Stomach (tissue), 9 donors: ENCODE measurements around the gene C1orf21. TPM values are rescaled to one million over a fixed set of nuclear protein-coding genes. Genes with fewer than 3 reads are reported as not detected.

Experiments
- DNase-seq, 2 donors: peaks; one replicate each; pipeline versions ENCODE4 v3.0.0 to v3.0.0-alpha.2; 2013 to 2019
- H3K27ac ChIP-seq, 5 donors: fragments of 200-600 bp in 4 of 5; sonication (generic) in 4 of 5; one replicate each; pipeline ENCODE4 v1.5.1; 2013 to 2019; ENCODE audit warnings: mild to moderate bottlenecking in 1 of 5, moderate library complexity in 1 of 5
- H3K27me3 ChIP-seq, 3 donors: fragments of 200-600 bp; sonication (generic); one replicate each; pipeline ENCODE4 v1.5.1; 2017 to 2019; ENCODE audit warnings: mixed run types in 1 of 3
- H3K36me3 ChIP-seq, 4 donors: fragments of 200-600 bp; sonication (generic); 1 replicate in 3 of 4; 2 replicates in 1 of 4; pipeline ENCODE4 v1.5.1; 2016 to 2019
- H3K4me1 ChIP-seq, 4 donors: fragments of 200-600 bp; sonication (generic); one replicate each; pipeline ENCODE4 v1.5.1; 2016 to 2019
- H3K4me3 ChIP-seq, 4 donors: fragments of 200-600 bp; sonication (generic) in 3 of 4; one replicate each; pipeline ENCODE4 v1.5.1; 2016 to 2019; ENCODE audit warnings: mild to moderate bottlenecking in 1 of 4
- H3K9me3 ChIP-seq, 4 donors: fragments of 200-600 bp; sonication (generic); one replicate each; pipeline ENCODE4 v1.5.1; 2016 to 2019
- CTCF ChIP-seq, 7 experiments: fragments of 450-650 bp in 4 of 7; fragments of 200-600 bp in 3 of 7; sonication (generic) in 3 of 7; IDR thresholded peaks; one replicate each; pipeline ENCODE4 v1.5.1; 2016 to 2019; ENCODE audit warnings: antibody characterized with exemption in 7 of 7, control low read depth in 2 of 7, mild to moderate bottlenecking in 1 of 7
- EP300 ChIP-seq: sonication (generic); formaldehyde crosslinking; IDR thresholded peaks from one replicate; pipeline ENCODE4 v1.6.1; 2017; ENCODE audit warnings: antibody characterized with exemption
- POLR2A ChIP-seq, 4 donors: fragments of 450-650 bp; IDR thresholded peaks; one replicate each; pipeline ENCODE4 v1.6.1; 2016; ENCODE audit warnings: antibody characterized with exemption in 4 of 4, control low read depth in 2 of 4, mild to moderate bottlenecking in 1 of 4, moderate library complexity in 1 of 4
- POLR2AphosphoS5 ChIP-seq, 3 donors: sonication (generic); formaldehyde crosslinking; IDR thresholded peaks; one replicate each; pipeline ENCODE4 v1.6.1; 2016; ENCODE audit warnings: antibody characterized with exemption in 3 of 3
- WGBS, 5 donors: extraction: QIAGEN DNeasy Blood & Tissue Kit in 3 of 5; methylation state at CpG; one replicate each; pipeline versions ENCODE4 v1.1.5 to v1.1.7; 2013 to 2018; 5-methylcytosine and 5-hydroxymethylcytosine counted together
- intact Hi-C: fragments of 100-400 bp; cut with DNase I; formaldehyde crosslinking; loops from one replicate; pipeline ENCODE4 v1.15.1; 2023; ENCODE audit warnings: low total_unique reads
- polyA plus RNA-seq, 3 donors: library from polyadenylated mRNA; stranded (reverse); fragments of 200-250 nt; gene quantifications; one replicate each; pipeline ENCODE4 v1.2.3, GENCODE V29; 2013
- total RNA-seq, 5 donors: library from RNA; depleted of rRNA; stranded (reverse); fragments of >200 nt; gene quantifications; one replicate each; pipeline versions ENCODE4 v1.1.0 to v1.2.3, GENCODE V29; 2014 to 2016
- donor health status: healthy with polysubstance abuse.
- donor health status: Bipolar disorder and iron deficiency.
- donor health status: healthy.

C1orf21 gene
- total and polyA plus RNA-seq, 8 donors = 10.1 to 114 (median 37.4) TPM

- peak overlapping the region; percentile 64 to 82 (median 72) for H3K27ac ChIP-seq
- DNase-seq = no peak
- TF ChIP-seq EP300 (no peak), CTCF (IDR thresholded peaks at IDR 0.05) (no peak), POLR2AphosphoS5 (IDR thresholded peaks at IDR 0.05) (no peak), POLR2A (IDR thresholded peaks at IDR 0.05) (no peak)
- intact Hi-C loops = no loop called here
- H3K9me3 ChIP-seq = peaks cover 0 to 5% (median 0%) of the 10 kb centered on the region in 4 donors
- no peak overlapping the region for H3K4me3 ChIP-seq
- peaks cover 0 to 22% (median 8%) of the 10 kb centered on the region in 4 donors for H3K4me1 ChIP-seq
- WGBS, 5 donors = 83 to 89% (median 86%) methylated on average over 7 of the region's 7 CpGs
- no peaks in the 10 kb centered on the region for H3K27me3 ChIP-seq
- no peaks in the 10 kb centered on the region for H3K36me3 ChIP-seq
Observed at GRCh38 chr1:184534690-184535089, 147.9 kb downstream of the C1orf21 start.

- intact Hi-C loops = no loop called here
- TF ChIP-seq POLR2AphosphoS5 (IDR thresholded peaks at IDR 0.05) (peak in 2 of 3 donors; percentile 66 to 79), CTCF (IDR thresholded peaks at IDR 0.05) (no peak)
- H3K36me3 ChIP-seq = no peaks in the 10 kb centered on the region
Observed at GRCh38 chr1:184535191-184535970, 148.6 kb downstream of the C1orf21 start.

GRCh38 chr1:184536246-184536985 is 149.6 kb downstream of the C1orf21 start:
- no peaks in the 10 kb centered on the region for H3K27me3 ChIP-seq
- intact Hi-C loops = no loop called here
- no peak for DNase-seq
- peak overlapping the region in 4 of 5 donors; percentile 64 to 82 (median 76) for H3K27ac ChIP-seq
- no peak overlapping the region for H3K4me3 ChIP-seq
- peaks cover 0 to 22% (median 8%) of the 10 kb centered on the region in 4 donors for H3K4me1 ChIP-seq
- 90 to 93% (median 92%) methylated on average over 8 of the region's 8 CpGs for WGBS, 5 donors
- no peak for TF ChIP-seq EP300
- no peak for TF ChIP-seq POLR2AphosphoS5 (IDR thresholded peaks at IDR 0.05)
- no peak for TF ChIP-seq POLR2A (IDR thresholded peaks at IDR 0.05)
- TF ChIP-seq CTCF (IDR thresholded peaks at IDR 0.05) = no peak
- H3K9me3 ChIP-seq = peaks cover 0 to 5% (median 0%) of the 10 kb centered on the region in 4 donors
- no peaks in the 10 kb centered on the region for H3K36me3 ChIP-seq

More at GRCh38 chr1:184535191-184535970, 148.6 kb downstream of the C1orf21 start:
- 60 to 74% (median 64%) methylated on average over 5 of the region's 5 CpGs for WGBS, 5 donors
- Histone ChIP-seq H3K9me3 (peaks cover 0 to 5% (median 0%) of the 10 kb centered on the region in 4 donors), H3K4me1 (peaks cover 0 to 22% (median 8%) of the 10 kb centered on the region in 4 donors), H3K27ac (peak overlapping the region; percentile 64 to 82 (median 72)), H3K4me3 (no peak overlapping the region), H3K27me3 (no peaks in the 10 kb centered on the region)
- peak in 1 of 2 donors; percentile 20 for DNase-seq

GRCh38 chr1:184539580-184539979 is 152.8 kb downstream of the C1orf21 start:
- WGBS, 5 donors = 84 to 93% (median 88%) methylated on average over 2 of the region's 2 CpGs
- intact Hi-C loops = no loop called here
- Histone ChIP-seq H3K36me3 (no peaks in the 10 kb centered on the region), H3K4me3 (no peak overlapping the region), H3K9me3 (peaks cover 0 to 5% (median 0%) of the 10 kb centered on the region in 4 donors), H3K27ac (peak overlapping the region in 1 of 5 donors; percentile 23), H3K4me1 (peaks cover 0 to 12% (median 5%) of the 10 kb centered on the region in 4 donors), H3K27me3 (no peaks in the 10 kb centered on the region)
- no peak for TF ChIP-seq POLR2AphosphoS5 (IDR thresholded peaks at IDR 0.05)
- TF ChIP-seq POLR2A (IDR thresholded peaks at IDR 0.05) = no peak
- no peak for TF ChIP-seq EP300
- TF ChIP-seq CTCF (IDR thresholded peaks at IDR 0.05) = no peak
- DNase-seq = no peak
